ENCODE data around the gene ZRANB3. TPM values are rescaled to one million over a fixed set of nuclear protein-coding genes. Genes with fewer than 3 reads are reported as not detected.
"Not testable (repeated sequence)": the region's sequence is repeated elsewhere in the genome, so short reads cannot be mapped to it uniquely, and the experiment has no call there.

The ZRANB3 gene
- total and polyA plus RNA-seq, 9 donors: 2.6 to 11.4 (median 7.1) TPM

GRCh38 chr2:135424849-135425248, 106.2 kb downstream of the ZRANB3 start:
- Histone ChIP-seq H3K27me3 (no peaks in the 10 kb centered on the region), H3K36me3 (no peaks in the 10 kb centered on the region), H3K4me3 (no peak overlapping the region), H3K27ac (no peak overlapping the region), H3K9me3 (no peaks in the 10 kb centered on the region), H3K4me1 (ENCODE audit: insufficient read depth) (no peaks in the 10 kb centered on the region)
- intact Hi-C loops (cut with DNase I): no loop called here
- no peak for TF ChIP-seq CTCF (IDR thresholded peaks at IDR 0.05)
- no peak for TF ChIP-seq EP300 (IDR thresholded peaks at IDR 0.05)
- no peak for TF ChIP-seq POLR2A (IDR thresholded peaks at IDR 0.05)
- no peak for DNase-seq
- 86 to 91% (median 88%) methylated on average over 1 of the region's 1 CpG for WGBS, 3 donors

GRCh38 chr2:135422898-135423297, 108.1 kb downstream of the ZRANB3 start:
- no peak overlapping the region for H3K27ac ChIP-seq
- DNase-seq: no peak
- H3K36me3 ChIP-seq: no peaks in the 10 kb centered on the region
- WGBS, 3 donors: 95 to 96% (median 95%) methylated on average over 3 of the region's 3 CpGs
- TF ChIP-seq POLR2A (IDR thresholded peaks at IDR 0.05): no peak
- TF ChIP-seq EP300 (IDR thresholded peaks at IDR 0.05): no peak
- TF ChIP-seq CTCF (IDR thresholded peaks at IDR 0.05): no peak
- H3K27me3 ChIP-seq: no peaks in the 10 kb centered on the region
- H3K4me1 ChIP-seq (ENCODE audit: insufficient read depth): no peaks in the 10 kb centered on the region
- H3K4me3 ChIP-seq: no peak overlapping the region
- no peaks in the 10 kb centered on the region for H3K9me3 ChIP-seq
- intact Hi-C loops (cut with DNase I): no loop called here

- 95 to 98% (median 95%) methylated on average over 3 of the region's 3 CpGs for WGBS, 3 donors
- no peaks in the 10 kb centered on the region for H3K27me3 ChIP-seq
- no peak overlapping the region for H3K4me3 ChIP-seq
- intact Hi-C loops (cut with DNase I): no loop called here
- H3K9me3 ChIP-seq: no peaks in the 10 kb centered on the region
- no peak for TF ChIP-seq EP300 (IDR thresholded peaks at IDR 0.05)
- no peak for TF ChIP-seq POLR2A (IDR thresholded peaks at IDR 0.05)
- TF ChIP-seq CTCF (IDR thresholded peaks at IDR 0.05): no peak
- H3K36me3 ChIP-seq: no peaks in the 10 kb centered on the region
- DNase-seq: no peak
- H3K27ac ChIP-seq: no peak overlapping the region
- no peaks in the 10 kb centered on the region for H3K4me1 ChIP-seq (ENCODE audit: insufficient read depth)
These were observed 119.4 kb downstream of the ZRANB3 start for GRCh38 chr2:135411646-135412045.

GRCh38 chr2:135409436-135409835, 121.6 kb downstream of the ZRANB3 start:
- TF ChIP-seq POLR2A (IDR thresholded peaks at IDR 0.05) (no peak), EP300 (IDR thresholded peaks at IDR 0.05) (no peak)
- no peak overlapping the region for H3K4me3 ChIP-seq
- no peaks in the 10 kb centered on the region for H3K4me1 ChIP-seq (ENCODE audit: insufficient read depth)
- no peaks in the 10 kb centered on the region for H3K36me3 ChIP-seq
- H3K9me3 ChIP-seq: no peaks in the 10 kb centered on the region
- no peaks in the 10 kb centered on the region for H3K27me3 ChIP-seq
- intact Hi-C loops (cut with DNase I): no loop called here
- no peak for DNase-seq
- 92 to 95% (median 95%) methylated on average over 5 of the region's 5 CpGs for WGBS, 3 donors
- H3K27ac ChIP-seq: no peak overlapping the region

- H3K27me3 ChIP-seq; H3K27ac ChIP-seq; DNase-seq; H3K4me1 ChIP-seq (ENCODE audit: insufficient read depth); H3K36me3 ChIP-seq; H3K4me3 ChIP-seq; H3K9me3 ChIP-seq; intact Hi-C loops (cut with DNase I): not testable (repeated sequence)
- 93 to 97% (median 95%) methylated on average over 1 of the region's 1 CpG for WGBS, 3 donors
These were observed 134.8 kb downstream of the ZRANB3 start for GRCh38 chr2:135396259-135396658.

GRCh38 chr2:135386993-135387392, 144.0 kb downstream of the ZRANB3 start:
- no peaks in the 10 kb centered on the region for H3K4me1 ChIP-seq (ENCODE audit: insufficient read depth)
- intact Hi-C loops (cut with DNase I): no loop called here
- H3K27ac ChIP-seq: no peak overlapping the region
- H3K4me3 ChIP-seq: no peak overlapping the region
- no peaks in the 10 kb centered on the region for H3K27me3 ChIP-seq
- no peaks in the 10 kb centered on the region for H3K9me3 ChIP-seq
- 82 to 95% (median 89%) methylated on average over 2 of the region's 2 CpGs for WGBS, 3 donors
- TF ChIP-seq CTCF (IDR thresholded peaks at IDR 0.05) (no peak), POLR2A (IDR thresholded peaks at IDR 0.05) (no peak), EP300 (IDR thresholded peaks at IDR 0.05) (no peak)
- DNase-seq: no peak
- no peaks in the 10 kb centered on the region for H3K36me3 ChIP-seq

Data from ovary (tissue), 9 donors.